VCaP (cell line): ENCODE measurements around the gene STAT5B.
"Not testable (repeated sequence)": the region's sequence is repeated elsewhere in the genome, so short reads cannot be mapped to it uniquely, and the experiment has no call there.

Experiments
- H3K27ac ChIP-seq: fragments of 450-650 bp; 2 replicates; pipeline ENCODE4 v1.5.1; 2017
- CTCF ChIP-seq: fragments of 450-650 bp; conservative IDR thresholded peaks from 2 replicates; pipeline ENCODE4 v1.5.1; 2017; ENCODE audit warnings: mild to moderate bottlenecking, moderate library complexity

The STAT5B gene

GRCh38 chr17:42310787-42311215 is 34.6 kb upstream of the STAT5B start:
- H3K27ac ChIP-seq: no peak overlapping the region
- no peak for TF ChIP-seq CTCF

- no peak overlapping the region for H3K27ac ChIP-seq
- no peak for TF ChIP-seq CTCF
Measured at GRCh38 chr17:42309986-42310786, 34.0 kb upstream of the STAT5B start.

- no peak overlapping the region for H3K27ac ChIP-seq
- TF ChIP-seq CTCF: no peak
Measured at GRCh38 chr17:42309142-42309541, 33.0 kb upstream of the STAT5B start.

- no peak overlapping the region for H3K27ac ChIP-seq
- TF ChIP-seq CTCF: no peak
Measured at GRCh38 chr17:42308446-42308845, 32.3 kb upstream of the STAT5B start.

- no peak overlapping the region for H3K27ac ChIP-seq
- TF ChIP-seq CTCF: no peak
Measured at GRCh38 chr17:42307362-42307927, 31.3 kb upstream of the STAT5B start.

GRCh38 chr17:42306385-42306667 is 30.1 kb upstream of the STAT5B start:
- H3K27ac ChIP-seq: no peak overlapping the region
- no peak for TF ChIP-seq CTCF

GRCh38 chr17:42305543-42306384 is 29.6 kb upstream of the STAT5B start:
- no peak overlapping the region for H3K27ac ChIP-seq
- TF ChIP-seq CTCF: no peak

- not testable (repeated sequence) for H3K27ac ChIP-seq
Measured at GRCh38 chr17:42305031-42305330, 28.8 kb upstream of the STAT5B start.
